ENCODE results near the gene ANKS1B. TPM values are rescaled to one million over a fixed set of nuclear protein-coding genes. Genes with fewer than 3 reads are reported as not detected.

ANKS1B gene
- total RNA-seq, 1 experiment from 2014 or later, result 0.54 TPM

- H3K36me3 ChIP-seq (ENCODE audit: control insufficient read depth in 1 of 2, insufficient read depth in 2 of 2, low read length in 2 of 2), result no peaks in the 10 kb centered on the region
- TF ChIP-seq TCF7L2 (IDR thresholded peaks at IDR 0.05; ENCODE audit: borderline replicate concordance, extremely low read depth, insufficient read depth, insufficient read length) (no peak), SP1 (IDR thresholded peaks at IDR 0.05; ENCODE audit: low read depth) (no peak), MAX (IDR thresholded peaks at IDR 0.05) (no peak), CEBPB (IDR thresholded peaks at IDR 0.05; ENCODE audit: low read depth) (no peak), EZH2 (IDR thresholded peaks at IDR 0.05) (no peak), POLR2A (IDR thresholded peaks at IDR 0.05; ENCODE audit: borderline replicate concordance, extremely low read depth, insufficient read depth, insufficient read length) (no peak), SRF (IDR thresholded peaks at IDR 0.05; ENCODE audit: low read depth) (no peak), YY1 (IDR thresholded peaks at IDR 0.05; ENCODE audit: extremely low read depth, insufficient replicate concordance, low read depth, low read length) (no peak), RAD21 (IDR thresholded peaks at IDR 0.05; ENCODE audit: low read depth) (no peak), ZFX (IDR thresholded peaks at IDR 0.05) (no peak), ZNF274 (IDR thresholded peaks at IDR 0.05; ENCODE audit: low read depth, low read length) (no peak)
- H3K27ac ChIP-seq (ENCODE audit: low read depth, low read length), result no peak overlapping the region
- H4K20me1 ChIP-seq (ENCODE audit: insufficient read depth), result no peaks in the 10 kb centered on the region
- ChIA-PET CTCF (no interaction called here), POLR2A (no interaction called here), RAD21 (ENCODE audit: low non-redundant PET in 1 of 2, low total read pairs in 2 of 2, uncharacterized antibody in 2 of 2, unreplicated experiment in 2 of 2) (no interaction called here)
- no peaks in the 10 kb centered on the region for H3K9me2 ChIP-seq (ENCODE audit: insufficient read depth)
- no peak overlapping the region for H3K9ac ChIP-seq (ENCODE audit: low read length)
- no peak overlapping the region for H3K4me2 ChIP-seq (ENCODE audit: low read length)
- H3K4me1 ChIP-seq (ENCODE audit: control insufficient read depth in 1 of 2, insufficient read depth in 2 of 2, low read length in 2 of 2), result no peaks in the 10 kb centered on the region
- ATAC-seq, result no peak
- H3K4me3 ChIP-seq (replicated peaks in 1 of 2; ENCODE audit: low read depth in 1 of 2, low read length in 2 of 2), result no peak overlapping the region
- BruUV-seq (replicated peaks), result no TSS peak
- intact Hi-C loops (cut with micrococcal nuclease), result no loop called here
- H3K9me3 ChIP-seq (ENCODE audit: control insufficient read depth in 1 of 2, insufficient read depth in 1 of 2, low read depth in 1 of 2, low read length in 2 of 2), result no peaks in the 10 kb centered on the region
- no peaks in the 10 kb centered on the region; the same call in 1 of the 2 replicates for H3K27me3 ChIP-seq (ENCODE audit: insufficient read depth, low read length)
- DNase-seq (ENCODE audit: low read depth, low spot score), result no peak
- no peak overlapping the region for H2AFZ ChIP-seq (ENCODE audit: low read depth, low read length, poor library complexity, severe bottlenecking)
- H3K79me2 ChIP-seq (ENCODE audit: insufficient read depth, low read length), result no peaks in the 10 kb centered on the region
These were observed 697.6 kb downstream of the ANKS1B start for GRCh38 chr12:99287136-99287535.

DNA sequence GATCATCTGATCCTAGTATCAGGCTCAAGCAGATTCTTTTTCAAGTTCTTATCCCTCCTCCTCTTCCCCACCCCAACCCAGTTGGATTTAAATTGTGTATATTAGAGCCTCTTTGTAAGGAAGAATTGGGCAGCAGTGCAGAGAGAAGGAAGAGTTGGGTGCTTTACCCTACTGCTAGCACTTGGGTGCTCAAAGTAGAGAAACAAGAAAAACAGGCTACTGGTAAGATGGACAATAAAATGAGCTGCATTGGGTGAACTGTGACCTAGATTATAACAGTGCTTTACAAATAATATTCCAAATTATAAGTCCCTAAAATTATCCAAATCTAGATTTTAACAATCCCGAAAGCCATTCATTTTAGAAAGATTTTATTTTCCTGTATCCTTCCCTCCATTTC is 700.6 kb downstream of the ANKS1B start:
- intact Hi-C loops (cut with micrococcal nuclease), result no loop called here

More for the DNA sequence above, 700.6 kb downstream of the ANKS1B start:
- TF ChIP-seq SP1 (IDR thresholded peaks at IDR 0.05; ENCODE audit: low read depth) (no peak), EZH2 (IDR thresholded peaks at IDR 0.05) (no peak), SRF (IDR thresholded peaks at IDR 0.05; ENCODE audit: low read depth) (no peak), FOSL1 (IDR thresholded peaks at IDR 0.05; ENCODE audit: low read depth) (no peak)
- TF ChIP-seq, protein P1, sequence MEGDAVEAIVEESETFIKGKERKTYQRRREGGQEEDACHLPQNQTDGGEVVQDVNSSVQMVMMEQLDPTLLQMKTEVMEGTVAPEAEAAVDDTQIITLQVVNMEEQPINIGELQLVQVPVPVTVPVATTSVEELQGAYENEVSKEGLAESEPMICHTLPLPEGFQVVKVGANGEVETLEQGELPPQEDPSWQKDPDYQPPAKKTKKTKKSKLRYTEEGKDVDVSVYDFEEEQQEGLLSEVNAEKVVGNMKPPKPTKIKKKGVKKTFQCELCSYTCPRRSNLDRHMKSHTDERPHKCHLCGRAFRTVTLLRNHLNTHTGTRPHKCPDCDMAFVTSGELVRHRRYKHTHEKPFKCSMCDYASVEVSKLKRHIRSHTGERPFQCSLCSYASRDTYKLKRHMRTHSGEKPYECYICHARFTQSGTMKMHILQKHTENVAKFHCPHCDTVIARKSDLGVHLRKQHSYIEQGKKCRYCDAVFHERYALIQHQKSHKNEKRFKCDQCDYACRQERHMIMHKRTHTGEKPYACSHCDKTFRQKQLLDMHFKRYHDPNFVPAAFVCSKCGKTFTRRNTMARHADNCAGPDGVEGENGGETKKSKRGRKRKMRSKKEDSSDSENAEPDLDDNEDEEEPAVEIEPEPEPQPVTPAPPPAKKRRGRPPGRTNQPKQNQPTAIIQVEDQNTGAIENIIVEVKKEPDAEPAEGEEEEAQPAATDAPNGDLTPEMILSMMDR (IDR thresholded peaks at IDR 0.05 in 2 of 3, conservative IDR thresholded peaks at IDR 0.05 in 1 of 3; ENCODE audit: borderline replicate concordance in 1 of 3, insufficient read depth in 1 of 3, low read depth in 2 of 3, low read length in 2 of 3), result no peak
- H3K36me3 ChIP-seq (ENCODE audit: control insufficient read depth in 1 of 2, insufficient read depth in 2 of 2, low read length in 2 of 2), result no peaks in the 10 kb centered on the region
- H3K4me3 ChIP-seq (replicated peaks in 1 of 2; ENCODE audit: low read depth in 1 of 2, low read length in 2 of 2), result no peak overlapping the region
- no peak for DNase-seq (ENCODE audit: low read depth, low spot score)
- no peaks in the 10 kb centered on the region for H3K4me1 ChIP-seq (ENCODE audit: control insufficient read depth in 1 of 2, insufficient read depth in 2 of 2, low read length in 2 of 2)
- no peaks in the 10 kb centered on the region for H4K20me1 ChIP-seq (ENCODE audit: insufficient read depth)
- H3K79me2 ChIP-seq (ENCODE audit: insufficient read depth, low read length), result no peaks in the 10 kb centered on the region
- H3K27ac ChIP-seq (ENCODE audit: low read depth, low read length), result no peak overlapping the region
- H3K4me2 ChIP-seq (ENCODE audit: low read length), result no peak overlapping the region
- no peaks in the 10 kb centered on the region for H3K9me2 ChIP-seq (ENCODE audit: insufficient read depth)
- H3K9me3 ChIP-seq (ENCODE audit: control insufficient read depth in 1 of 2, insufficient read depth in 1 of 2, low read depth in 1 of 2, low read length in 2 of 2), result no peaks in the 10 kb centered on the region
- BruUV-seq (replicated peaks), result no TSS peak
- H3K9ac ChIP-seq (ENCODE audit: low read length), result no peak overlapping the region
- CTCF ChIA-PET, result no interaction called here
- no peak for ATAC-seq
- RAD21 ChIA-PET (ENCODE audit: low non-redundant PET in 1 of 2, low total read pairs in 2 of 2, uncharacterized antibody in 2 of 2, unreplicated experiment in 2 of 2), result no interaction called here
- no peak overlapping the region for H2AFZ ChIP-seq (ENCODE audit: low read depth, low read length, poor library complexity, severe bottlenecking)
- POLR2A ChIA-PET, result no interaction called here
- H3K27me3 ChIP-seq (ENCODE audit: insufficient read depth, low read length), result no peaks in the 10 kb centered on the region; the same call in 1 of the 2 replicates

All from HCT116 (cell line).